IMR-90 (cell line): ENCODE data around the gene RHOF.

Experiments
- MXI1 ChIP-seq: IDR thresholded peaks from 2 replicates; pipeline ENCODE4 v1.6.1; 2012; ENCODE audit warnings: low read depth, mild to moderate bottlenecking, low read length, moderate library complexity, borderline replicate concordance
- POLR2A ChIP-seq: IDR thresholded peaks from 2 replicates; pipeline ENCODE4 v1.6.1; 2012; ENCODE audit warnings: mild to moderate bottlenecking, low read depth, low read length
- SMC3 ChIP-seq: fragments of 150-350 bp; IDR thresholded peaks from 2 replicates; pipeline ENCODE4 v1.6.1; 2016; ENCODE audit warnings: low read depth, mild to moderate bottlenecking, antibody characterized with exemption, low read length, moderate library complexity
- TF ChIP-seq, protein P1 (sequence below): conservative IDR thresholded peaks from 2 replicates; pipeline ENCODE4 v1.5.1; 2012; ENCODE audit warnings: mild to moderate bottlenecking, low read depth, low read length, improper control_type of control experiment
- TF ChIP-seq, protein P2 (sequence below): fragments of 150-350 bp; IDR thresholded peaks from 2 replicates; pipeline ENCODE4 v1.6.1; 2017; ENCODE audit warnings: mild to moderate bottlenecking, antibody characterized with exemption, low read length, low read depth
- TF ChIP-seq, protein P3 (sequence below): fragments of 150-350 bp; IDR thresholded peaks from 2 replicates; pipeline ENCODE4 v1.6.1; 2016; ENCODE audit warnings: low read depth, mild to moderate bottlenecking, low read length, moderate library complexity, borderline replicate concordance

DNA sequence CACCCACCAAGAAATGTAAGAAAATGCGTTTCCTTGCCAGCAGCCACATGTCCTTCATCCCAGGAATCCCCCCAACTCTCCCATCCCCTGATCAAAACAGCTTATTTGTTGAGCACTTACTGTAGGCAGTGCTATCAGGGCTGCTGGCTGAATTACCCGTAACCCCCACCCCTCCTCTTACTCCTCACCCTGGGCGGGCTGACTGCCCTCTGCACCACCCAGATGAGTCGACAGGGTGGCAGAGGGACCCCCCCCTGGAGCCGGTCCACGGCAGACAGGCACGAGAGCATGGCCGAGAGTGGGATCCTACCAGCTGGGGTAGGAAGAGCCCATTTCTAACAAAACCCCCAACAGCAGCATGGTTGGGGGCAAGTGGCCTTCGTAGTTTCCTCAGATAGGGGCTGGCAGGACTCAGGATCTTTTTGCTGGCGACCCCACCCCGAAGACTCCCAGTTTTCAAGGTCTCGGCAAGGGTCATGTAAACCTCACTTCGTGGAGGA is 1.1 kb upstream of the RHOF start:
- TF ChIP-seq POLR2A (no peak; the same call in 1 of the 2 replicates), SMC3 (no peak), MXI1 (no peak)
- TF ChIP-seq, protein P1, sequence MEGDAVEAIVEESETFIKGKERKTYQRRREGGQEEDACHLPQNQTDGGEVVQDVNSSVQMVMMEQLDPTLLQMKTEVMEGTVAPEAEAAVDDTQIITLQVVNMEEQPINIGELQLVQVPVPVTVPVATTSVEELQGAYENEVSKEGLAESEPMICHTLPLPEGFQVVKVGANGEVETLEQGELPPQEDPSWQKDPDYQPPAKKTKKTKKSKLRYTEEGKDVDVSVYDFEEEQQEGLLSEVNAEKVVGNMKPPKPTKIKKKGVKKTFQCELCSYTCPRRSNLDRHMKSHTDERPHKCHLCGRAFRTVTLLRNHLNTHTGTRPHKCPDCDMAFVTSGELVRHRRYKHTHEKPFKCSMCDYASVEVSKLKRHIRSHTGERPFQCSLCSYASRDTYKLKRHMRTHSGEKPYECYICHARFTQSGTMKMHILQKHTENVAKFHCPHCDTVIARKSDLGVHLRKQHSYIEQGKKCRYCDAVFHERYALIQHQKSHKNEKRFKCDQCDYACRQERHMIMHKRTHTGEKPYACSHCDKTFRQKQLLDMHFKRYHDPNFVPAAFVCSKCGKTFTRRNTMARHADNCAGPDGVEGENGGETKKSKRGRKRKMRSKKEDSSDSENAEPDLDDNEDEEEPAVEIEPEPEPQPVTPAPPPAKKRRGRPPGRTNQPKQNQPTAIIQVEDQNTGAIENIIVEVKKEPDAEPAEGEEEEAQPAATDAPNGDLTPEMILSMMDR = no peak
- TF ChIP-seq, protein P2, sequence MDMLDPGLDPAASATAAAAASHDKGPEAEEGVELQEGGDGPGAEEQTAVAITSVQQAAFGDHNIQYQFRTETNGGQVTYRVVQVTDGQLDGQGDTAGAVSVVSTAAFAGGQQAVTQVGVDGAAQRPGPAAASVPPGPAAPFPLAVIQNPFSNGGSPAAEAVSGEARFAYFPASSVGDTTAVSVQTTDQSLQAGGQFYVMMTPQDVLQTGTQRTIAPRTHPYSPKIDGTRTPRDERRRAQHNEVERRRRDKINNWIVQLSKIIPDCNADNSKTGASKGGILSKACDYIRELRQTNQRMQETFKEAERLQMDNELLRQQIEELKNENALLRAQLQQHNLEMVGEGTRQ = no peak
- TF ChIP-seq, protein P3, sequence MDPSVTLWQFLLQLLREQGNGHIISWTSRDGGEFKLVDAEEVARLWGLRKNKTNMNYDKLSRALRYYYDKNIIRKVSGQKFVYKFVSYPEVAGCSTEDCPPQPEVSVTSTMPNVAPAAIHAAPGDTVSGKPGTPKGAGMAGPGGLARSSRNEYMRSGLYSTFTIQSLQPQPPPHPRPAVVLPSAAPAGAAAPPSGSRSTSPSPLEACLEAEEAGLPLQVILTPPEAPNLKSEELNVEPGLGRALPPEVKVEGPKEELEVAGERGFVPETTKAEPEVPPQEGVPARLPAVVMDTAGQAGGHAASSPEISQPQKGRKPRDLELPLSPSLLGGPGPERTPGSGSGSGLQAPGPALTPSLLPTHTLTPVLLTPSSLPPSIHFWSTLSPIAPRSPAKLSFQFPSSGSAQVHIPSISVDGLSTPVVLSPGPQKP = no peak
